Panc1 (cell line): ENCODE measurements around the gene AKT3.
"Not testable (repeated sequence)": the region's sequence is repeated elsewhere in the genome, so short reads cannot be mapped to it uniquely, and the experiment has no call there.

ENCODE experiments used
- POLR2AphosphoS5 ChIP-seq: IDR thresholded peaks from 2 replicates; pipeline ENCODE4 v1.6.1; 2012; ENCODE audit warnings: mild to moderate bottlenecking, low read depth, low read length, moderate library complexity
- REST ChIP-seq, 2 experiments: IDR thresholded peaks; 2 replicates each; pipeline ENCODE4 v1.6.1; 2011 to 2012; ENCODE audit warnings: low read depth in 2 of 2, control low read depth in 1 of 2, low read length in 1 of 2, mild to moderate bottlenecking in 1 of 2, moderate library complexity in 1 of 2; ENCODE audit not compliant: insufficient read depth in 1 of 2
- SIN3A ChIP-seq: IDR thresholded peaks from 2 replicates; pipeline ENCODE4 v1.6.1; 2012; ENCODE audit warnings: low read depth, mild to moderate bottlenecking, low read length, moderate library complexity, borderline replicate concordance; ENCODE audit not compliant: insufficient read depth
- TCF7L2 ChIP-seq: IDR thresholded peaks from 2 replicates; pipeline ENCODE4 v1.6.1; 2011; ENCODE audit warnings: mild to moderate bottlenecking, low read depth, low read length, inconsistent platforms
- TF ChIP-seq, protein P1 (sequence below): fragments of 450-650 bp; IDR thresholded peaks from 2 replicates; pipeline ENCODE4 v1.5.1; 2017; ENCODE audit warnings: mild to moderate bottlenecking

DNA sequence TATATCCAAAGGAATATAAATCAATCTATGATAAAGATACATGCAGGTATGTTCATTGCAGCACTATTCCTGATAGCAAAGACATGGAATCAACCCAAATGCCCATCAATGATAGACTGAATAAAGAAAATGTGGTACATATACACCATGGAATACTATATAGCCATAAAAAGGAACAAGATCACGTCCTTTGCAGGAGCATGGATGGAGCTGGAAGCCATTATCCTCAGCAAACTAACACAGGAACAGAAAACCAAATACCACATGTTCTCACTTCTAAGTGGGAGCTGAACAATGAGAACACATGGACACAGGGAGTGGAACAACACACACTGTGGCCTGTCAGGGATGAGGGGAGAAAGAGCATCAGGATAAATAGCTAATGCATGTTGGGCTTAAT is 25.1 kb downstream of the AKT3 start:
- TF ChIP-seq, protein P1, sequence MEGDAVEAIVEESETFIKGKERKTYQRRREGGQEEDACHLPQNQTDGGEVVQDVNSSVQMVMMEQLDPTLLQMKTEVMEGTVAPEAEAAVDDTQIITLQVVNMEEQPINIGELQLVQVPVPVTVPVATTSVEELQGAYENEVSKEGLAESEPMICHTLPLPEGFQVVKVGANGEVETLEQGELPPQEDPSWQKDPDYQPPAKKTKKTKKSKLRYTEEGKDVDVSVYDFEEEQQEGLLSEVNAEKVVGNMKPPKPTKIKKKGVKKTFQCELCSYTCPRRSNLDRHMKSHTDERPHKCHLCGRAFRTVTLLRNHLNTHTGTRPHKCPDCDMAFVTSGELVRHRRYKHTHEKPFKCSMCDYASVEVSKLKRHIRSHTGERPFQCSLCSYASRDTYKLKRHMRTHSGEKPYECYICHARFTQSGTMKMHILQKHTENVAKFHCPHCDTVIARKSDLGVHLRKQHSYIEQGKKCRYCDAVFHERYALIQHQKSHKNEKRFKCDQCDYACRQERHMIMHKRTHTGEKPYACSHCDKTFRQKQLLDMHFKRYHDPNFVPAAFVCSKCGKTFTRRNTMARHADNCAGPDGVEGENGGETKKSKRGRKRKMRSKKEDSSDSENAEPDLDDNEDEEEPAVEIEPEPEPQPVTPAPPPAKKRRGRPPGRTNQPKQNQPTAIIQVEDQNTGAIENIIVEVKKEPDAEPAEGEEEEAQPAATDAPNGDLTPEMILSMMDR = not testable (repeated sequence)
- TF ChIP-seq REST (IDR thresholded peaks at IDR 0.05; ENCODE audit: insufficient read depth in 1 of 2, low read depth in 2 of 2, low read length in 1 of 2); POLR2AphosphoS5; TCF7L2; SIN3A: not testable (repeated sequence)
